HG03108 (cell line): Measurements from ENCODE around the gene ZNF385B.

ENCODE experiments used
- ATAC-seq: cut with Tn5 transposase; IDR thresholded peaks from one replicate; pipeline ENCODE4 v1.9.1; 2021; ENCODE audit warnings: moderate library complexity; ENCODE audit not compliant: unreplicated experiment

Gene ZNF385B

DNA sequence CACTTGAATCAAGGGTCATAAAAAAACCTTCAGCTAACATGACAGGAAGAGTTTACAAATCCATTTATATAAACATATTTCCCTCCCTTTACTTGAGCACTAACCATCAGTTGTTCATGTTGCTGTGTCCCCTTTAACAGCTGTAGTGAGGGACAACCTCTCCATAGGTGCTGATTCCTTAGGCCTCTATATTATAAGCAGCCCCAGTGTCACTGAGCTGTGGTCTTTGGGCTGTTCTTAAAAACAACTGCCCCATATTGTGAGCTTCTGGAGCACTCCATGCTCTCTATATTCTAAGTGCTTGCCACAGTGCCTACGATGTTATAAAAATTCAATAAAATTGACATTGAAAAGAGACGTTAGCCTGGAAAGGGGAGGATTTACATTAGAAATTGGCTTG is 175.3 kb downstream of the ZNF385B start:
- ATAC-seq: no peak

DNA sequence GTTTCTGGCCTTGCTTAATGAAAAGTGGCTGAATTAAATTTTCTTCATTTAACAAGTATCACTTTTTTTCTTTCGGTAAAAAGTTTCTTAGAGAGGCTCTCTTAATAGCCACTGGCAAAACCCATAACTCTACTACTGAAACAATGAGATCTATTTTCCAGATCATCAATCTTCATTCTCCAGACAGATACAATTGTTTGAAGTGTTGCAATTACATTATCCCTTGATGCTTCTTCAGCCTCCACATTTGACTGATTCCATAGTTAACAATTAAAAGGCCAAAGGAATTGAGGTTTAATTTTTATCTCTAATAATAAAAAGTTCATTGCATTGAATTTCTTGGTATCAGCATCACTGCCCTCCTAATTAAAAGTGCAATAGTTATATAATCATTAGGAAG is 176.3 kb downstream of the ZNF385B start:
- ATAC-seq: no peak

DNA sequence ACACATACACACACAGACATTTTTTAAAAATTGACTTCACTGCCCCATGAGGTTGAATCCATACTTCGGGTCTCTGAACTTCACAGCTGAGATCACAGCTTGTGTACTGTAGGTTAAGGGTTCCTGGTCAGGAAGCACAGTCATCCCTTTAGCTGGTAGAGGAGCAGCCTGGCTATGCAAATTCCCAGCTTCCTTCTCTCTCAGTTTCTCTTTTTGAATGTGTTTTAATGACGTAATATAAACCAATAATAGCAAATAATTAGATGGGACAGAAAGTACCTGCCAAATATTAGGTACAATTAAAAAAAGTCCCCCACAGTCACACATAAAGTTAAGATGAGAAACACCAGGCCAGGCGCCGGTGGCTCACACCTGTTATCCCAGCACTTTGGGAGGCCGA is 178.7 kb downstream of the ZNF385B start:
- ATAC-seq: no peak

DNA sequence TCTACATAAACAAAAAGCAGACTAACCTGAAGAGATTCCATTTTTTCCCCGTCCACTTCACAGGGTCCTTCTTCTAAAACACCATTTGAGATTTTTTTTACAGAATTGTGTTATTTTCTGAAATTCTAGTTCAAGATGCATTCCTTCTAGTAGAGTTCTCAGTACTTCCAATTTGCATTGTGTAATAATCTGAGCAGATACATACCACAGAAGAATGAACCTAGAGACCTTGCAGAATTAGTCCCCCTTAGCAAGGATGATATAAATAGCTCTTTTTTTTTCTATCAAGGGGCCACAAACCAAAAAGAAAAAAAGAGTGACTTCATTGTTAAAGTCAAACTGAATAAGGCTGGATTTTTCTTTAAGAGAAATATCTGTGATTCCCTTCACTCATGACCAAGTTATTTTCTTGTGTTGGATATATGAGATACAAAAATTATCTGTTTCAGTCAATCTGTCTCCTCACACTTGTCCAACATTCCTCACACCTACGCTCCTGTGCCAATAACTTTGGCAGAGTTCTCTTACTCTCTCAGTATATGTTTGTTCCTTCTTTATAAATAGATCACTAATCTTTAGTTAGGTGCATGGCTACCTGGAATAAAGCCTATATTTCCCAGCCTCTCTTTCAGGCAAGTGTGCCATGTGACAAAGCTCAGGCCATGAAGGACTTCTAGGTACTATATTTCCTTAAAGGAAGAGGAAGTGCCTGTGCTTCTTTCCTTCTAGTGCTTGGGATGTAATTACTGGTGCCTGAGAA is 183.5 kb downstream of the ZNF385B start:
- no peak for ATAC-seq

DNA sequence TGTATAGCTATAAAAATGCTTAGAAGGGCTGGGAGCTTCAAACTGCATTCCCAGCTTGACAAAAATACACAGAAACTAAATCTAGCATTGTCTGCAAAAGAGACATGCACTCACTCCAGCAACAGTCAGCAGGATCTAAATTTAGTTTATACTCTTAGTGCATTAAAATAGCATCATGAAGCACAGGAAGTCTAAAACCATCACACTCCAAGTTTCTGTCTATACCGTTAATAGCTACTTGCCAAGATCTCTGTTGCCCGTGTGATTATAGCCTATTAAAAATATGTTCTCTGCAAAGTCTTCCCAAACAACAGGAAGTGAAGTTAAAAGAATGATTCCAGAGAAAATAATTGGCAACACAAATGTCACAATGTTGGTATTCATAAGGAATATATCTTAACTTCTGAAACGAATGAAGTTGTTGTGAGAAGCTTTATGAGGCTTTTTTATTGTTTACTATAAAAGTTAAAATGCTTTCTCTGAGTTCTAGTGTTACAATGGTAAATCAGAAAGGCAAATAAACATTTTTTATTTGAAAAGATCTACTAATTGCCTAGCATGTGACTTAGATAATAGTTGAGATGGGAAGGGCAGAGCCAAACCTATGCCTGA is 184.2 kb downstream of the ZNF385B start:
- ATAC-seq: no peak

DNA sequence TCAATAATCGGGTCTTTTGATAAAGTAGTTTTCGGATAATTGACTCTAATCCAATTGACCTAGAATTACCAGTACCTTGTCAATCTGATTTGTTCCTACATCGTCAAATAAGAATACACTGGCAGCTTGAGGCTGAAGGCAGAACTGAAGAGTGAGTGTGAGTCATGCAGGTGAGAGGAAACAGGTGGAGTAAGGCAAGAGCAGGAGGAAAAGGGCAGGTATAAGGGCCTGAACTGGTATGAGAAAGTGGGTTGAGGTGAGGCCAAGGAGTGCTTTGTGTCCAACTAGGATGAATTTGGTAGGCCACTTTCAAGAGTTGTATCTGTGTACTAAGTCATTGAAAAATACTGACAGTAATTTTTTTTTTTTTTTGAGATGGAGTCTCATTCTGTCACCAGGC is 186.0 kb downstream of the ZNF385B start:
- ATAC-seq: no peak

DNA sequence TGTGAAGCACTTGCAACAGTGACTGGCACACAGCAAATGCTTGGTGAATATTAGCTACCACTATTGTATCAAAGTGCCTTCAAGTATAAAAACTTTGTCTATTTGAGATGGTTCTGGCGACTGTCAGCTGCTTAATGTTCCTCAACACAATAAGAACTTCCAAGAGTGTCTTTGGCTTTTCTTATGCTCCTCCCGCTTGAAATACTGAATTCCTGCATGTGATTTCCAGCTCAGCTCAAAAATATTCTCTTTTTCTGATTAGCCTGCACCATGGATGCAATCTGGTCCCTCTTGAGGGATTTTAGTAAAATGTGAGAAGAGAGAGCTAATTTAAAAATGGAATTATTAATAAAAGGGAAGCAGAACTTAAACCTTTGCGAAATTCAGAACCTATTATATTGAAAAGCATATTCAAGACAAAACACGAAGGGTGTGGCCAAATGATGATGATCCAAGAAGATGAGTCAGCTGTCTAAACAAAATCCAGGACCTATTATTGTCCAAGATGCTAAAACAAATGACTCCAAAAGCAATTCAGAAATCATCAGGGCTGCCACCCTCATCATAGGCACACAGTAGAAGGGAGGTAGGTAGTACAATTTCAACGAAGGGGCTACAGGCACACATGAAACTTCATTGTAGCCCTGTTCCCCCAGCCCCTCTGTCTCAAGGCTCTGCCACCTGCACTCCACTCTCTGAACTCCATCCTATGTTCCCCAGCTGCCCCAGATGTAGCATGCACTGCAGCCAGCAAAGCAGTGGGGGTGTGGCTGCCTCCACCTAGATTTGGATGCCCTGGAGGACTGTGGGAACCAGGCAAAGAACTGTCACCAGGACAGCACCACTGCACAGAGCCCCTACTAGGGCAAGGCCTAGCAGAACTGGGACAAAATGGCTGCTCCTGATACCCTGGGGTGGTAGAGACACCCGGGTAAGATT is 190.1 kb downstream of the ZNF385B start:
- ATAC-seq: no peak

DNA sequence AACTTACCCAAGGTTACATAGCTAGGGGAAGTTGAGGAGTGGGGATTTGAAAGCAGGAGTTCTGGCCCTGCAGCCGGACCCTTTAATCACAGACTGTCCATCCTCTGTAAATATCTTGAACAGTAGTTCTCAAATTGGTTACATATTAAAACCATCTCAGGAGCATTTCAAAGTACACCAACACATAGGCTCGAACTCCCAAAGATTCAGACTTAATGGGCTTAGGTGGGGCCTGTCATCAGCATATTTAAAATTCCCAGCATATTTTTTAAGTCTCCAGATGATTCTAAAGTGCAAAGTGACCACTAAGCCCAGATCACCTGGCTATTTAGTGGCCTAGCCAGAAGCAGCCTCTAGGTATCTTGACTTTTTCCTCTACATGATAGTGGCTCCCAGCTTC is 192.2 kb downstream of the ZNF385B start:
- no peak for ATAC-seq

DNA sequence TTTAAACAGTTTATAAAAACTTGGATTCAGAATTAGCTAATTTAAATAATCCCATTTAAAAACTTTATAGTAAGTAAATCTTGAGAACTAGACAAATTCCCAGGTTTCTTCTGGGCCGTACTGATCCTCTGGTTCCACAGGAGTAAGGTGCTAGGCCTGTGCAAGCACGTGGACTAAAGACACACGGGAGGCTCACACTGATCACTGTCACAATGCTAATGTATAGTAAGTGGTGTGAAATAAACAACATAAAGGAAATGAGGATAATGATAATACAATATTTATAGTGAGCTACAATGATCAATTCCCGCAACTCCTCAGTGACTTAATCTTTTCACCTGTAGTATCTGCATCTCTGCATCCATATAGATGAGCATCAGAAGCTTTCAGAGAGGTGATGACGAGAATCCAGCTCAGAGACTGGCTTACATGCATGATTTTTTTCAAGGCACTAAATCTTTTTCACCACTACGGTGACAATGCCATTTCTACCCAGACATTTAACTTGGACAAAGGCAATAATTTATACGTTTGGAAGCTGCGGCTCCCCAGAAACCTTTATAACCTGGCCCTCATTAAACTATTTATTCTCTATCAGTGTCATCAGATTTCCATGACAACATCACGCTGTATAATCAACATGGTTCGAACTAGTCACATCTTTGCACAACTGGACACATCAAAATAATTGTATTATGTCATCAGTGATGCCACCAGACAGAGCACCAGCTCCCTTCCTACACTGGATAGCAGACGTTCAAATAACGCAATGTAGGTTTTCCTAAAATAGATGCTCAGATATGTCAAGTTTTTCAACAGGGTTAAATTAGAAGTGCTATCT is 196.2 kb downstream of the ZNF385B start:
- ATAC-seq: no peak

DNA sequence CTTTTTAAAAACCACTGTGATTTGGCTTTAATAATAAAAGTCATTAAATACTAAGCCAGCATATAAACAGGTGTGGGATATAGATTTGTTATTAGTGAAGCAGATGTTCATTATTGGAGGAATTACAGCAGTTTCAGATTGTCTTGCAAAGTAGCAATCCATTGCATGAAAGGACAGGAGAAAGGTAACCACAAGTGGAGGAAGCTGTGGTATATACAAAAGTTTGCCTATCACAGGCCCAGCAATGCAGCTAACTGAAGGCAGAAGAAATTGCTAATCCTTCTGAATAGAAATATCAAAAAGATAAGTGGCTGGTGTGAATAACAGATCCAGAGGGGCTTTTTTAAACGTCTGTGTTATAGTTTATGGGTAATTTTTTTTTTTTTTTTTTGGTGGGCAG is 199.4 kb downstream of the ZNF385B start:
- ATAC-seq: no peak

DNA sequence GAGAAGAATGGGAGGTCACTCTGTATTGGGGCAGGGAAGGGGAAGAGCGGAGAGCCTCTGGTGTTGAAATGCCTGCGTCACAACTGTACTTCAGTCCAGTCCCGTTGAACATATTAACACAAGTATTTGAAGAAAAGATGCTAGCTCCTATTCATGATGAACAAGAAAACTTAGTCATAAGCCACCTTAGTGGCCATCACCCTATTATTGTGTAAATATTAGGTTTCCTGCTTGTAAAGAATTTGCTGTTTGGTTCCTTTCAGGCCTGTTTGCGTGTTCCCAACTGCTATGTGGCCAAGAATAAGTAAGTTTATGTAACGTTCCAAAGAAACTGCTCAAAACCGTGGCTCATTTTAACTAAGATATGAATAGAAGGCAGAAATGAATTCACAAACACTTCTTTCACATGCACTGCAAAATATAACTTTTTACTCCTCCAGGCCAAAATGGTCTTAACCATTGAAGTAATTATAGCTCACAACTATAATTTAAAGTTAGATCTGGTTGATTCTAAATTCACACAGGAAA is 204.3 kb downstream of the ZNF385B start:
- no peak for ATAC-seq

DNA sequence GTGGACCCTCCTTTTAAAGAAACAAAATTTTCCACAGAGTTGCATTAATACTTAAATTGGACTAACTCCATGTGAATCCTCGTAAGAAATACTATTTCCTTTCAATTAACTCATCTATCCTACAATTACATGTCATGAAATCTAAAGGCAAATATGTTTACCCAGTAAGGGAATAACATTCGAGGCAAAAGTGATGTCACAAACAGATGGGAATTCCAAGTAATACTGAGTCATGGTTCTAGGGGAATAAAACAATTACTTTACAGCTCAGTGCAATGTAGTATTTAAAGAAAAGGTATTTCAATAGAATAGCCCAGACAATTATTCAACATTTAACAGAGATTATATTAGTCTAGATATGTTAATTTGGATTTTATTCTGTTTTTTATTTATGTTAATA is 205.8 kb downstream of the ZNF385B start:
- ATAC-seq: no peak

DNA sequence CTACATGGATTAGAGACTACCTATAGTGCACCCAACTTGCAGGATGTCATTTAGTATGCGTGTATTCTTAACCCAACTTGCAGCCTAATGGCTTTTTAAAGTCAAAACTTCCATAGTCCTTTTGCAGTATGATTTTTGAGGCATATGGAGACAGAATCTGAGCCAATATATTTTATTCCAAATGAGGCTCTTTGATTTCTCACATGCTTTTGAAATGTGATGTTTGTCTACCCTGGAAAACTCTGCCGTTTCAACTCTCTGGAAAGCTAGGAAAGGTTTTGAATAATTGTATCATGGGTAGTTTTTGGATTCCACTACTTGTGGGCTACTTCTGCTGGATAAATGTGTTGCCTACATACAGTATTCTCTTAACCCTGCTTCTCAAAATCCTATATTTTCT is 206.6 kb downstream of the ZNF385B start:
- ATAC-seq: no peak

DNA sequence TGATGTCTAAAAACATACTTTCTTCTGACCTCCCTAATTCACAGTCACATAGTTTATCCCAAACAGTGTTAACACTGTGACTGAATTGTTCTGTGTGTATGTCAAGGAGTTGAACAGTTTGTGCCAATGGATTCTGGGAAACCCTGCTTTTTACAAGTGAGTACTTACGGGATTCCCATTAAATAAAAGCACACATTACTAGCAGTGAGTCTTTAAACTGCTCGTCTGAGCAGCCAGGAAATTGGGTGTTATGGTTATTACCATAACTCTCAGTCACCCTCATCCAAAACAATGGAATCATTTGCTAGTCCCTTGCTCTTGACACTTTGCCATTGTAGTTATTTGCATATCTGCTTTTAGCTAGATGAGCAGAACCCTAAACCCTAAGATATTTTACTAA is 209.1 kb downstream of the ZNF385B start:
- no peak for ATAC-seq

DNA sequence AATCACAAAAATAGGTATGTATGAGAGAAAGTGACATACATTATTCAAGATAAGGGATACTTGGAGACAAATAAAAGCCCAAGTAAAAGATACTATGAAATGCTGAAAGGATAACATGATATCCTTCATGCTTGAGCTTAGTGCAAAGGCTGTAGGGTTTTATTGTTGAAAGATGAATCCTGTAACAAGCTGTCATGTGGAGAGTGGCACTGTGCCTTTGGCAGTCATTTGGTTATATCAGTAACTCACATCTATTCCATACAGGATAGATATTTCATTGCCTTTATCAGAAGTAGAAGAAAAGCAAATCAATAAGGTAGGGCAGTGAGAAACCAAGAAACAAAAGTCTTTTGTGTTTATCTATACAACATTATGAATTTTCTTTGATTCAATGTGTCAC is 211.0 kb downstream of the ZNF385B start:
- ATAC-seq: no peak

DNA sequence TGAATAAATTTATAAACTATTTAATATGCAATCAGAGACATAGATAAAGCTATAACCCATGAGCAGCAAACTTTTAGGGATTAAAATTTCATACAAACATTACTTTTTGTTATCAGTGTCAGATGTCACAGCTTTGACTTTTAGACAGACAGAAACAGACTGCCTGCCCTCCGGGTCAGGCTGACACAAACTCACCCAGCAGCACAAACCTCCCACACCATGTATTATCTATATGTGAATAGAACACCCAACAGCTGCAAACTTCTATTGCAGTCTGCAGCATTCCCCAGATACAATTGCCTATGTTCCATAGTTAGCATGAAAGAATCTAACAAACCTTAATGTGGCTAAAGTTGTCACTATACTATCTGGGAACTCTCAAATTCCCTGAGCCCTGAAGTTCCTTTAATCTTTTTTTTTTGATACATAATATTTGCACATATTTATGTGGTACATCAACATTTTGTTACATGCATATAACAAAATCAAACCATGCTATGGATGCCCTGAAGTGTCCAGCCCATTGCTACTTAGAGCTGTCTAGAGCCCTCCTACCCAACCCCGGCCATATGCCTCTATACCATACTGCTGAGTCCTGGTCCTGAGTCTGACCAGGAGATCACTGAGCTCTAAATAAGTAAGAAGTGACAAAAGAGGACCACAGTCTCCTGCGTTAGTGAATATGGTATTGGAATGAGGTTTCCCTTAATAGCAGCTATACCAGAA is 214.4 kb downstream of the ZNF385B start:
- ATAC-seq: no peak

DNA sequence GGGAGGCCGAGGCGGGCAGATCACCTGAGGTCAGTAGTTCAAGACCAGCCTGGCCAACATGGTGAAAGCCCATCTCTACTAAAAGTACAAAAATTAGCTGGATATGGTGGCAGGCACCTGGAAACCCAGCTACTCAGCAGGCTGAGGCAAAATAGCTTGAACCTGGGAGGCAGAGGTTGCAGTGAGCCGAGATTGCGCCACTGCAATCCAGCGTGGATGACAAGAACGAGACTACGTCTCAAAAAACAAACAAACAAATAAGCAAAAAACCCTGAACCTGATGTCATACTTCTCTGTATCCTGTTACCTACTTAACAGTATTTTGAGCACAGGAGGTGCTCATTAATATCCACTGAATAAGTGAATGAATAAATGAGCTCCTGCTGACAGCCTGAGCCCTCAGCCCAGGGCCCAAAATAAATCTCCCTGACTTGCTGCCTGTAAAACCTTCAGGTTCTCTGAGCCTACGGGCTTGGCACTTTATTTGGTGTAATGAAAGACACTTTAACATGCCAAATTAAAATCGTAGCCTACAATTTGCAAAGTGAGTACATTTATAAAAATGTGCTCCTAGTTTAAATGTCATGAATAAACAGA is 215.1 kb downstream of the ZNF385B start:
- no peak for ATAC-seq

DNA sequence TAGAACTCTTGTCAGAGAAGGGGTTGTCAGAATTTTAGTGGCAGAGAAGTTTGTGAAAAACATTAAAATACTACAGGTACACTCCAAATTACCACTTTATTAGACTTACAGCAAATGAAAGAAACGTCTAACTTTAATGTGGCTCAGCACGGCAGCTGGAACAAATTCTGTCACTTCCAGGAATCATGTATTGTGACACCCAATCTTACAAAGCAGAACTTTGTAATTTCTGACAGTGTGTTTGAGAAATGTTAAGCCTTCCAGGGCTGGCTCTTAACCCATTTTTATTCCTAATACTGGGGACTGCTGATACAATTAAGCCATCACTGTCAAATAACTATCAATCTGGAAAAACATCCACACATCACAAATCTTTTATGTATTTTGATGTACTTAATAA is 216.4 kb downstream of the ZNF385B start:
- ATAC-seq: no peak

DNA sequence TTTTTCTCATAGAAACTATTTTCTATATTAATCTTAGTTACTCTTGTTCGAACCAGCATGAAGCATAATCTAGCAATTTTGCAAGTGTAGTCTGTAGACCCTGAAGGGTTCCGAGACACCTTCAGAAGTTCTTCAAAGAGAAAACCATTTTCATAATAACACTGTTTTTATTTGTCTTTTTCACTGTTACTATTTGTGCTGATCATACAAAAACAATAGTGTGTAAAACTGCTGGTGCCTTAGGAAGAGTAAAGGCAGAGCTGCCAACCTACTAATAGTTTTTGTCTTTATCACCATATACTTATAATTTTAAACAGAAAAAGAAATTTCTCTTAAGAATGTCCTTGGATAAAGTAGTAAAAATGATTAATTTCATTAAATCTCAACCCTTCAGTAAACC is 218.9 kb downstream of the ZNF385B start:
- no peak for ATAC-seq

DNA sequence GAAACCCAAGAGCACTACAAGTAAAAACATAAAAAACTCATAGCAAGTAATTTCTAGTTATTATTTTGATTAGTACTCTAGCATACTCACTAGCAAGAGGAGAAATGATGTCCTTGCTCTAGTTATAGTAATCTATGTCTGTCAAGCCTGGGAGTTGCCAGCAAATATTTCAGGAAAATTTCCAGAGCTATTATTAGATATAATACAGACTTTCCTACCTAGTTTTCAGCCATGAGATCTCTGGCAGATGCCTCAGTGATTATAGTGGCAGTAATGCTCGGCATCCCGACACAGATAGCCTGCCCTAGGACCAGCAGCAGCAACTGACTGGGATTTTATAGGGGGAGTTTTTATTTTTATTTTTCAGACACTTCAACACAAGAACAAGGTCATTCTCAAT is 224.4 kb downstream of the ZNF385B start:
- no peak for ATAC-seq
